Colon (tissue), 2 donors: Measurements from ENCODE around the gene TCF4.

Source experiments
- FAIRE-seq: peaks from 2 replicates; lab custom pipeline; 2012; peaks lifted over from hg19 to GRCh38; lab: Jason Lieb, UNC
- donor health status: control.
- donor health status: control.

Gene TCF4

DNA sequence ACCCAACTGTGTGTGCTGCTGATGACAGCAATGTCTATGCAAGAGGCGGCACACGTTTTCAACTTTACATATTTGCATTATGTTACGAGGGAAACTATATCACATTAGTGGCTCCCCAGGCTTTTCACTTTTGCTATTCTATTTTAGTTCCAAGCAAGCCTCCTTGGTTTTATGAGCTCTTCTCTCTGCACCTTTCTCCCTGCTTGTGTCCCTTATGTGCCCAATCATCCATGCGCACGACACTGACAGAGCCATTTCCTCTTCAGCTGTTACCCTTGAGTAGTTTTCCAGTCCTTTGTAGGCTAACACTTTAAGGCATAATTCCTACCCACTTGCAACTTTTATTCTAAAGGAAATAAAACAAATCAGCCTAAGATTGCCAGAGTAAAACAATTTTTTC is 154.3 kb downstream of the TCF4 start:
- FAIRE-seq: no peak

DNA sequence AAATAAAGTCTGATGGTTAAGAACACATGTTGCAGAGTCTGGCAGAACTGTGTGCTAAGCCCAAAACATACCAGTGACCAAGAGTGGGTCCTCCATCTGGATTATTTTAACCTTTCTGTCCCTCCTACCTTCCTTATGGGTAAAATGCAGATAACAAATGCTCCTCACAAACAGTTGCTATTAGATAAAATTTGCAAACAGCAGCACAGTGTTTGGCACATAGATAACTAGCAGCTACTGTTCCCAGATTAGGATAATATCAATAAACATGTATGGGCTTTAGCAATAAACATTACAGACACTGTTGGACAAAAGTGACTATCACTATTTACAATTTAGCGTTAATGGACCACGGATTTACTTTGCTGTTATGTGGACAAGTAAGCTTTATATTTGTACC is 154.9 kb downstream of the TCF4 start:
- no peak for FAIRE-seq

DNA sequence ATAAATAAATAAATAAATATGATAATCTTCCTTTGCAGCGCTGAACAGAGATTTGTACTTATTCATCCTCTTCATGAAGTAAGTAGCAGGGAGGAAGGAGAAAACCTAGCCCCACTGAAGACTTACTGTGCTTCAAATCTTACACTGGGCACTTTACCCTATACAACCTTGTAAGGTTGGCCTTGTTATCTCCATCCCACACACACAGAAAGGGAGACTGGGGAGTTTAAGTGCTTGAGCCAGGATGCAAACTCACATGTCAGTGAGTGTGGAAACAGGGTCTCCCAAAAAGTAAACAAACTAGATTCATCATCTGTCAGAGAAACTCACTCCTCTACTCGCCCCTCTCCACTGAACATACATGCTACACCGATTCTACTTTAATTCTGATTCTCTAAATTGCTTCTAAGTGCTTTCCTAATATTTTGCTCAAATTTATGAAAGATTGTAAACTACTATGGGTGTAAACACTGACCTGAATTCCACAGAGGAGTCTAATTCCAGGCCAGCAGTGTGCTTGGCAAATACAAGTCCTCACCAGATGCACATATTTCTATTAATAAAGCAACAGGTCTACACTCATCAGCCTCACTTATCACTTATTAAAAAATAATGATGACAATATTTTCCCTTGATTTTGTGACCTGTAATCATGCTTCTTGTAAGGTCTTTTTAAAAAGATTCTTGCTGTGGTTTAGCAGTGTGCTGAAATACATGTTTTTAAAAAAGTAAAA is 155.5 kb downstream of the TCF4 start:
- FAIRE-seq: no peak

DNA sequence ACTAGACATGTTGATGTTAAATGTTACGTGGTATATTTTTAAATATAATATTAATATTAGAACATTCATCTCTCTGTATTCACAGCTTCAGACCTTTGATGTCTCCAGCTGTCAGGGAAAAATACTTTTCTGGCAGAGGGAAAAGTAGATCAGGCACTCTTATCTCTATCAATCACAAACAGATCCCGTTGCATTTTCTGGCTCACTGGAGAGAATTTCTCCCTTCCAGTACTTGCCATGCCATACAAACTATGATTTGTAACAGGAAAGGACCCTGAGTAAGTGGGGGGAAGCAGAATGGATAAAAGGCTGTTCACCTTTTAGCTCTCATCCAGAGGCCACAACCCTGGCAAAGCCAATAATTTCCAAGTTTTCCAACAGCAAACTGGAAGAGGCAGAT is 158.0 kb downstream of the TCF4 start:
- no peak for FAIRE-seq

DNA sequence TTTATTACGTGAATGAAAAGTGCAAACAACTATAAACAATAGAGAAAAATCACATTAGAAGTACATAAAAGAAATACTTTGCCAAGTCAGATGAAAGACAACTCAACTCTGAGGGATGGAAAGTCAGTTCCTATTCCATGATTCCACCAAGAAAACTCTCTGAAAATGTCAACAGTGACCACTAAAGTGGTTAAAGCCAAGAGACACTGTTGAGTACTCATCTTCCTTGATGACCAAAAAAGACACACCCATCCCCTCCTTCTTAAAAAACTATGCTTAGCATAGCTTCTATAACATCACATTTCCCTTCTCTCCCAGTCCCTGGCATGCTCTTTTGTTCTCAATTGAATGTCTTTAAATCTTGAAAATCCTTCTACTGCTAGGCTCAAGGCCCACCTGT is 160.0 kb downstream of the TCF4 start:
- no peak for FAIRE-seq

DNA sequence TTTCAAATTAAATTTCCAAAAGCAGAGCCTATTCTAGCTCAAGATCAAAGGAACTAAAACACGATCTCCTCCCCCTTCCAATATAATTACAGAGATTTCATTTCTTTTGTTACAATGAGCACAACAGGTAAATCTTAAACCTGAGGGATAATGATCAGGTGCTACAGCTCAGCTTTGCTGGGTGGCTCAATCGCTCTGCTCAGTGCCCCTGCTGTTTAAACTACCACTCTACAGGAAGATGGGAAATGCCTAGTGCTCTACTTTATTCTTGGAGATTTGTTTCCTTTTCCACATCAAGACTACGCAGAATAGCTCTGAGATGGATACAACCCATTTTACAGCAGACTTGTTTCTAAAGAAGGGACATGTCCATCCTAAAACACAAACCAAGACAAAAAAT is 162.3 kb downstream of the TCF4 start:
- no peak for FAIRE-seq

DNA sequence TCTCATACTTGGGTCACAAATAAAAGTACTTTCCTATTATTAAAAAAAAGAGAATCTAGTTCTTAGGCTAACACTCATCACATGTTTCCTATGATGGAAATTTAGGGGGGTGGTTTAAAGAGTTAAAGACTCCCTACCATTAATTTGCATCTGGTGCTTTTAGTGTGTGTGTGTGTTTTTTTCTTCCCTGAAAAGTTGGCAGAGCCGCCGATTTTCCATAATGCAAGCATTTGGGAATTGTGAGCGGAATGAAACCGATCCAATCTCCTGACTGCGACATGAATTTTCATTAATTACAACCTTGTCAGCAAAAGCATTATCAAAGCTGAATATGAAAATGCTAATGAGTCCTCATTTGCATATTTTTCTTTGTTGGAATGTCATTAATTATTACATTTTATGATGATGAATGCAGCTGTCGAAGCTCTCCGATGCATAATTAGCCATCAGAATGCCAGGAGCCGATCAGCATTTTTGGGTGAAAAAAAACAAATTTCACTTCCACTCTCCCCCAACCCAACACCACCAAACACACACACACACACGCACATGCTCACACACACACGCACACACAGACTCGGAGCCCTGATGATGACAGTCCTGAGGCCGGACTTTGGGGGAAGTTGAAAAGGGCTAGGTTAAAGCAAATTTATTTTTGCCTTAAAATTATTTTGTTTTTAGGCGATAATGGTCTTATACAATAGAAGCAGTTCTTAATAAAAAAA is 165.4 kb downstream of the TCF4 start:
- FAIRE-seq: no peak

DNA sequence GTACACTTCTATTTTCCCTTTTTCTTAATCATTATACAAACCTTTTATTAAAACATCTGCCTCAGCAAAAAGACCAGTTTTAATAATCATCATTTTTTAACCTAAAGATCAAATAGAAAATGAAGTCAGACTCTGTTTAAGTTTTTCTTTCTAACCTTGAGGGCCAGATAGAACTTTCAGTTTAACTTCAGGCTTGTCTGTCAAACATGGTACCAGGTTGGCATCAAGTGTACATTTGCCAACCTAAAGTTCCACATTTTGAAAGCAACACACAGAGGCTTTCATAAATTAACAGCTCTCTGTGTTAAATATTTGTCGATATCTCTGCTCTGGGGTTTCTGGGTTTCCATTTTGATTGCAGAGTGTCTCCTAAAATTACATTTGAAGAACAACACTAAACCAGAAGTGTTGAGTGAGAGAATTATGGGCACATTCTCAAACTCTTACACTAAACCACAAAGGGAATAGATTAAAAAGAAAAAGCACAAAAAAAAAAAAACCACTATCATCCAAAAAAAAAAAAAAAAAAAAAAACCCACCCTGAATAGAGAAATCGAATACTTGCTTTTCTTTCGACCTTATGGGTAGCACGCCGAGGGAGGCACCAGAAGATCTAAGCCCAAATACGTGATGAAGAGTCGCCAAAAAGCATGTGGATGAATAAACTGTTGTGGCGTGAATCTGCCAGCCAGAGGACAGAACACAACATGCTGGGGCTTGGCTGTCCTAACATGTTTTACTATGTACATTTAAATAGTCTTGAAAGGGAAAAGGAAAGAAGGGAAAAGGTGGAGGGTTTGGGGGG is 166.2 kb downstream of the TCF4 start:
- FAIRE-seq: no peak

DNA sequence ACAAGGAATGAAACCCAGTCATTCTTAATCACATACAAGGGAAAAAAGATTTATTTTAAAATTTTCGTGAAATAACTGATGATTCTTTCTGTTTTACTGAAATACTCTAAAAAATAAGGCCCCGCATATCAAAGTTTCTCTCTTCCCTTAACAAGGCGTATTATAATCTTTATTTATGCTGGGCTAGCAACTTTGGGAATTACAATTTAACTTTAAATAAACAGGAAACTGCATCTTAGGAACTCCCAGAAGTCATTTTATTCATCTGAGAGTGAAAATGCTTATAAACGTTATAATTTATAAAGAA is 166.7 kb downstream of the TCF4 start:
- no peak for FAIRE-seq

DNA sequence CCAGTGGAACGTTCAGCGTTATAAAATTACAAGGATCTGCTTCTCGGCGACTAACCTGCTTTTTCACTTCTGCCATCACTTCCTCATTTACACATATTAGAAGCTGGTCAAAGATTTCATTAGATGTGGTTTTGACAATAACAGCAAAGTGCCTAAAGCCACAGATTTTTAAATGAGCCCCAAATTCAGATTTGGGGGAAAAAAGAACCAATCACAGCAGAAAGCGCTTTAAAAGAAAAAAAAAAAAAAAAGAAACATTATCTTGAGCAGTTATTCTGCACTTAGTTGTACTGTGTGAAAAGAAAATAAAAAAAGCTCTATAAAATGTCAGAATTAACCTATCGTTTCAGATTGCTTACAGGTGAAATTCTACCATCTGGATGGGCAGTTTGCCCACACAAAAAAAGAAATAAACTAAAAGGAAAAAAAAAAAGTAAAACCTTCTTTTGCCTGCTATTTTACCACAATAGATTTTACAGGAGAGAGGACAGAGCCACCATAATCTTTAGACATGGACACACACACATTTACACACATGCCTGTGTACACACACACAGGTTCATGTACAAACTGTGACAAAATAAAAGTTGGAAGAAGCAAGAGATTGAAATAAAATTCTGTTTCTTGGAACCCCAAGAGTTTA is 167.2 kb downstream of the TCF4 start:
- no peak for FAIRE-seq

DNA sequence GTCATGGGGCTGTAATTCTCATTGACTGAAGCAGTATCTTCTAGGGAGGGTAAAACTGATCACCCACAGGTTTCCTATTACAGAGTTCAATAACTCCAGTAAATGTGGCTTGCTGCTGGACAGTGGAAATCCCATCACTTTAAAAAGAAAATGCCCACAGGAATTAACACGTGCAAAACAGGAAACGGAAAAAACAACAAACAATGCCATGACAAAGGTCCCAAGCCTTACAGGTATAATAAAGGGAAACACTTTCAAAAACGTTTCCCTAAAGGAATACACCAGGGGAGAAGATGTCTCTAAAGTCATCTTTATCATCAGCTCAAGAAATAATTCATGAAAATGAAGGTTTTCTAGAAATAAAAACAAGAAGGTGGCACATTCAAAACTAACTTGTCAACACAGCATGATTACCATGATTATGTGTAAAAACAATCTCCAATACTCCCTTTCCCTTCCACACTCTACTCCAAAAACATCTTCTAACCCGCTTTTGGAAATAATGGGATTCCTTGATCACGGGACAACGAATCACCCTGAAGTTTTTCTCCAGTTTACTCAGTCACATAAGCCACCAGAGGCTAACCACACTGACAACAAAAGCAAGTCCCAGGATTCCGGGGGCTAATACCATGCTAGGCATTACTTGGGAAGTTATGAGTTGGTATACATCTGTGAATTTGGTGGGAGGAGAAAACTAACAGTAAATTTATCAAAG is 167.9 kb downstream of the TCF4 start:
- no peak for FAIRE-seq

DNA sequence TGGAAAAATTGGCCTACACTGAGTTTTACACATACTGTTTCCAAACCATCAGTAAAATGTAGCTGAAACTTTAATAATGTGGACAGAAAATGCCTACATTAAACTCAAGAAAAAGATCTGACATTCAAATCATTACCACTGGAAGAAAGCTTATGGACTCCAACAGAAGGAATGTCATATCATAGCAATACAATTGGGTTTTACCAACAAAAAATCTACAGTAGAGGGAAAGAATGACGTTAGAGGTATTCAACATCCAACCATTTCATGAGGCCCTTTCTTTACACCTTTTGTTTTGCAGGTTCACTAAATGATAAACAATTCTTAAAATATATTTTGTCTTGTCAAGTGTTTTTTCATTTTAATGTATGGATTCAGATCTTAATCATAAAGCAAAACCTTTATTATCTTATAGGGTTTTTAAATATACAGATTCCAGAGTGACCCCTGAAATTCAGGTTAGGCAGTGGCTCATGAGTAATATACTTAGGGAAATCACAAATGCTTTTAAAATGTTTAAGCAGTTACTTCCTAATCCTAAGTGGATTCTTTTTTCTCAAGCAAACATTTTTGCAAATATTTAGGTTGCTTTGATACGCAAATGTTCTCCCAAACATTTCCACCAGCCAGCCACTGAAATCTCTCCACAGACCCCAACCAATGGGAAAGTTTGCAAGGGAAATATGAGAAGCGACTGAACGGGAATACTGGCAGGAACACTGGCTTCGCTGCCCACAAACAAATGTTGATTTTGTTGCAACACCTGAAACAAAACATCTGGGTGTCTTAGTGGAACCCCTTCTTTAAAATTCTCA is 168.7 kb downstream of the TCF4 start:
- FAIRE-seq: no peak

DNA sequence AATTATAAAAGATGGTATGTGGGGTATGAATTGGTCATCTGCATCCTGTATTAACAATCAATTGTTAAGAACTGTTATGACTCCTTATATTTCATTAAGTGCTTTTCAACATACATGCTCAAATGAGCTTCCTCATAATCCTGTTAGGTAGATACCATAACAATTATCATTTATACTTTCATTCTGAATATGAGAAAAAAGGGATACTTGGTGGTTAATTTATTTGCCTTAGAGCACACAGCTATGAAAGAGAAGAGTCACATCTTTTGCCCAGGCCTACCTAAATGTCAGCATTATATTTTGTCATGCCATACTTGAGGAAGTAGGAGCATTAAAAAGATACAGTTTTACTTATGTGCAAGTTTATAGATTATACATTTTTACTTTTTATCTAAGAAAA is 169.6 kb downstream of the TCF4 start:
- FAIRE-seq: no peak

DNA sequence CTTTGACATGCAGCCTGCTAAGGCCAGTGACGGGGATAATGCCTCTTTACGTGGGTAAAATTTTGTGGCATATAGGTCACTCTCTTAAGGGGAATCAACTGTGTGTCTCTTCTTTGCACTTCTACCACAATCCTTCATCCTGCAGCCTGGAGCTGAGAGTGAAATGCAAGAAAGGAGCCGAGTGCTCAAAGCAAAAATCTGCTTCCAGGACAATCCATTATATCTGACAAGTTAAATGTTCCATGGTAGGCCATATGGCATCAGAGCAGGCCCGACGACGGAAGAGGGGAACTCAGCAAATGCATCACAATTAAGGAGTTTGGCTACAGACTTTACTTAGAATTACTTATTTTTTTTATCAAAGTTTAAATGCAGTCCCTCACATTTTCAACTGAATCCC is 171.2 kb downstream of the TCF4 start:
- FAIRE-seq: no peak

DNA sequence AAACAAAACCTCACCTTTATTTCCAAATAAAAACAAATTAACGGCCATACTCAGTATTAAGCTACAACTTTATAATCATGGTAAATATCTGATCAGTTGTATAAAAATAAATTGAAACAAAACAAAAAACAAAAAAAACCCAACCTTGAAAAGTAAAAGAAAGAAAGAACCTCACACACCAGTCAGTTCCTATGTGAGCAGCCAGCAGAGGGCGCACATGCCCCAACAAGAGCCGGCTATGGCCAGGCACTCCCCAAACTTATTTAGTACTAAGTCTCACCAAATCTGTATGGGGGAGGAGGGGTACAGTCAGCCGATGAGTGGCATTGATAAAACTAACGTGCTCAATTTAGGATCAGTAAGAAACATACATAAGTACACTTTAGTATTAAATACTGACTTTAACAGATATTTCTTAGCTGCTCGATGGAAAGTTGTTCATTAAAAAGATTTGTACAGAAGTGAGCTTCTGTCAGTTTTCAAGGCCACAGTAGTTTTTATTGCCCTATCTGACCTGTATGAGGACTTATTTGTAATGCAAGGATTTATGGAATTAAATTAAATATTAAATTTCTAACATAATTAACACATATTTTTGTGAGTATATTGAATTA is 172.6 kb downstream of the TCF4 start:
- FAIRE-seq: peak; percentile 76

DNA sequence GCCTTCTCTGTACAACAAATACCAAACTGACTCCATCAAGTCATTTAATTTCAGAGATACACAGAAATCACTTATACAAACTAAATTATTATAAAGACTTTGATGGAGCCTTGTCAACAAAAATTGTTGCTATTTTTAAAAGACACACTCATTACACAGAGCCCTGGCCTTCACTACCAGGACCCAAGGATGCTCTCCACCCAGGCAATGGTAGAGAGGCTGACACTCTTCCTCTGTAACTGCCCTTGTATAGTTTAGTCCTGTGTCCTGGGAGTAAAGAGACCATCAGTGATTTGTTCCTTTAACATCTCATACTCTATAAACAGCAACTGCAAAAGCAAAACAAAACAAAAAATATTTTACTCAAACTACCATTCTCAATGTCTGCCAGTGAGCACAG is 173.5 kb downstream of the TCF4 start:
- FAIRE-seq: no peak

DNA sequence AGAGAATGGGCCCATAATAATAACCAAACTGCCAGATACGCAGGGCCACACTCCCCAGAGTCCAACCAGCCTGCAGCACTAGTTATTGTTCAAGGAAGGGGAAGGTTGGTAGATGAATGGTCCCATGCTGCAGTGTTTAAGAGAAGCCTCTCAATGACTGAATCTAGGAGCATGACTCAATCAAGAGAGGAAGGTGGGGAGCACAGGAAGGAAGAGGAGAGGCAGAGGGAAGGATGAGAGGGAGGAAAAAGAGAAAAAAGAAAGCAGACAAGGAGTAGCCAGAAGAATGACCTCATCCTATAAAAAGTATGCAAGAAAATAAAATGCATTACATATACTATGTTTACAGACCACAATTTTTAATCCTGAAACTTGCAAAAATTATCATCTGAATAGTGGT is 174.5 kb downstream of the TCF4 start:
- FAIRE-seq: no peak

DNA sequence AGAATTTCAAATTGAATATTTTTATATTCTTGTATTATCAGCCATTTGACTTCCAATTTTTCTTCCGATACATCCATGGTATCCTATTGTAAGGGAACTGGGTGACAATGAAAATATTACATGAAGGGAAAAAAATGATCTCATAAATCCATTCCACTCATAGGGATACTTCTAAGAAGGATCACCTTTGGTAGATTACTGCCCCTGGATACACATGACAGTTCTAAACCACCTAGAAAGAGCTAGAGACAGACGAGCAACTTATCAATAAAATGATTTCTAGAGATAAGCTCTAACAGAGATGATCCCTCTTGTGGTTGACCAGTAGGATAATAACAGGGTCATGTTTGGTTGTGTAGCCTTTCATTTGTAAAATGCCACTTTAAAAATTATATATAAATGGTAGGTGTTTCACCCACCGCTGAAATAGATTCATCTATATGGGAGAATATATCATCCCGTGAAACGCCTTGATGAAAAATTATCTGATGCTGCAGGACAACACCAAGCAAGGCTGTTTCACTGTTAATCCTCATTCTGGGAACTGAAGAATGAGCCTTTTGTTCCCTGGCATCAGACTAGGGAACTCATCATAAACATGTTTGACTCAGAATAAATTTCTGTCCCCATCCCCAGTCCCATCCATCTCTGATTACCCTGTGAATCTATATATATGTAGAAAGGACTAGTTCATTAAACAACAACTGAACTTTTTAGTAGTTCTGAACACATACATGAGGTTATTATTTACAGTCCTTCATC is 180.0 kb downstream of the TCF4 start:
- FAIRE-seq: no peak

DNA sequence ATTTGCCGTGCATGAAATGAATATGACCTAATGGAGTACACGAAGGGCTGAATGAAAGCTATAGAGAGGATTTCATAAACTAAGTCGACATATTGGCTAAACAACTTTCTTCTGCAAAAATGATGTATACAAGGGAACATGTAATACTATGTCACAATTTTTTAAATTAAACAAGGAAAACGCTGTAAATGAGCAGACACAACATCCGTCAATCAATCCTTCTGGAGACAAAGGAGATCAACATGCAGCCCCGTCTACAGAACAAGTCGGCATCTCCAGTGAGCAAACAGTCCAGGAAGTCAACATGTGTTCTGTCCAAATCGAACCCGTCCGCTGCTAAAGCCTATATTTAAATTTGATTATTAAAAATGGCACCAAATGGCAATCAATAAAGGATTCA is 180.8 kb downstream of the TCF4 start:
- FAIRE-seq: no peak

DNA sequence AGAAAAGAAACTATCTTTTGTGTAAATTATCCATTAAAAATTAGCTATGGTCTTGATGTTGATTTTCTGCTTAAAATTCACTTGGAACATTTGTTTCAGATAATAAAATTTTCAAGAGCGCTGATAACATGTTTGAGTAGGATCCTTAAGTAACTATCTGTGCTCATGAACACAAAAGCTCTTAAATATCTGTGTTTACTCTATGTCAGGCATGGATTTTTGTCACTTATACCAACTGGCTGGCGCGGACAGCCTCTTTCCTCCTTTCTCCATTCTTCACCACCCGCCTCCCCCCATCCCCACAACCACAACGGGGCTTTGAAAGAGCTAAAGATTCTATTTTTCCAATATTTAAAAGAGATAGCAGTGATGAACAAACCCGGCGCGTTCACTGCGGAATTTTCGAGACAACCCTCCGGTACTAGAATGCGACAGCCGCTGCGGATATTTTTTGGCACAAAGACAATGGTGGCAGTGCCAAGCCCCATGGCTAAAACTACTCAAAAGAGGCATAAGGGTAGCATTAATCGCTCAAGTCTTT is 181.5 kb downstream of the TCF4 start:
- FAIRE-seq: no peak
